ENCODE results near the gene STAT4.

STAT4 gene

DNA sequence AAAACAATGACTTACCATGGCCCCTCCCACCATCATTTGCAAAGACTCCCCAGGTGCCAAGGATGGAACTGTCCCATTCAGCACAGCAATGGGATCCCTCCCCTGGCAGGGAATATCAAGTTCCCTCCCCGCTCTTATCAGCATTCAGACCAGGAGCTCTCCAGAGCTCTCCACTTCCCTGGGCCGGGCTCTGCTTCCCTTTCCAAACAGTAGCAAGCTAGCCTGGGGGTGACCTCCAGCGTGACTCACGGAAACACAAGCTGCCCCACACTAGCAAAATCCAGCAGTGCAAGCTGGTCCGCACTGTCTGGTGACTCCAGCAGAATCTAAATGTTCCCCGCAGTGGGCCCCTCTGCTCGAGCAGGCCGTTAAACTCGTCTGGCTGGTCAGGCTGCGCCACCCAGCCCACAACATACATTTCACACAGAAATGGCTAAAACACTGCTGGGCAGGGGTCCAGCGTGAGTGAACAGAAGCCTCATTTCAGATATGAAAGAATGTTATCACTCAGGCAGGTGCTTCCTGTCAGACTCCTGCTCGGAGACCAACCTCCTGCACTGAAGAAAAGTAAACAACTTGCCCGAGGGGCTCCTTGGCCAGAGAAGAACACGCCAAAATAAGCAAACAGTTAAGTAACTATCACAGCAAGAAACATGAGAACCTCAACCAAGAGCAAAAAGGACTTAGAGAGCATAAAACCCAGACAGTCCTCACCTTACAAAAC is 170.7 kb downstream of the STAT4 start:
- Histone ChIP-seq H2AFZ (ENCODE audit: low read length) (no peak overlapping the region), H3F3A (ENCODE audit: insufficient read depth, low read length) (no peaks in the 10 kb centered on the region), H3K79me2 (ENCODE audit: low read length) (no peaks in the 10 kb centered on the region), H3K4me3 (ENCODE audit: low read length) (no peak overlapping the region), H3K36me3 (replicated peaks; ENCODE audit: insufficient read depth, low read length) (peaks cover 4% of the 10 kb centered on the region; the same call in 1 of the 2 replicates), H3K4me2 (ENCODE audit: low read depth, low read length) (no peak overlapping the region), H3K9me2 (replicated peaks; ENCODE audit: insufficient read depth, low read length) (no peaks in the 10 kb centered on the region), H3K9ac (ENCODE audit: low read length) (no peak overlapping the region), H3K4me1 (ENCODE audit: low read length) (no peaks in the 10 kb centered on the region), H3K27ac (ENCODE audit: low read length) (no peak overlapping the region), H3K9me3 (replicated peaks; ENCODE audit: insufficient read depth, low read length) (no peaks in the 10 kb centered on the region), H4K20me1 (ENCODE audit: insufficient read depth, low read length) (no peaks in the 10 kb centered on the region), H3K27me3 (replicated peaks; ENCODE audit: insufficient read depth, low read length) (no peaks in the 10 kb centered on the region)
- no peak for DNase-seq
- TF ChIP-seq EZH2 (optimal IDR thresholded peaks at IDR 0.05; ENCODE audit: low read depth, low read length) (no peak), EZH2phosphoT487 (IDR thresholded peaks at IDR 0.05; ENCODE audit: low read length) (no peak)
- TF ChIP-seq, protein P1, sequence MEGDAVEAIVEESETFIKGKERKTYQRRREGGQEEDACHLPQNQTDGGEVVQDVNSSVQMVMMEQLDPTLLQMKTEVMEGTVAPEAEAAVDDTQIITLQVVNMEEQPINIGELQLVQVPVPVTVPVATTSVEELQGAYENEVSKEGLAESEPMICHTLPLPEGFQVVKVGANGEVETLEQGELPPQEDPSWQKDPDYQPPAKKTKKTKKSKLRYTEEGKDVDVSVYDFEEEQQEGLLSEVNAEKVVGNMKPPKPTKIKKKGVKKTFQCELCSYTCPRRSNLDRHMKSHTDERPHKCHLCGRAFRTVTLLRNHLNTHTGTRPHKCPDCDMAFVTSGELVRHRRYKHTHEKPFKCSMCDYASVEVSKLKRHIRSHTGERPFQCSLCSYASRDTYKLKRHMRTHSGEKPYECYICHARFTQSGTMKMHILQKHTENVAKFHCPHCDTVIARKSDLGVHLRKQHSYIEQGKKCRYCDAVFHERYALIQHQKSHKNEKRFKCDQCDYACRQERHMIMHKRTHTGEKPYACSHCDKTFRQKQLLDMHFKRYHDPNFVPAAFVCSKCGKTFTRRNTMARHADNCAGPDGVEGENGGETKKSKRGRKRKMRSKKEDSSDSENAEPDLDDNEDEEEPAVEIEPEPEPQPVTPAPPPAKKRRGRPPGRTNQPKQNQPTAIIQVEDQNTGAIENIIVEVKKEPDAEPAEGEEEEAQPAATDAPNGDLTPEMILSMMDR (IDR thresholded peaks at IDR 0.05; ENCODE audit: low read length): no peak

Data from MM.1S (cell line).